Erythroblast (primary cell): ENCODE data around the gene SLC26A3.
A peak's percentile ranks its signal among the peaks of the same experiment; 100 is the strongest.

ENCODE experiments used
- GATA1 ChIP-seq: IDR thresholded peaks from 2 replicates; pipeline ENCODE4 v1.6.1; 2011; ENCODE audit warnings: low read depth, mild to moderate bottlenecking, control low read depth, low read length, moderate library complexity
- POLR2A ChIP-seq: IDR thresholded peaks from 2 replicates; pipeline ENCODE4 v1.6.1; 2011; ENCODE audit warnings: mild to moderate bottlenecking, low read length

DNA sequence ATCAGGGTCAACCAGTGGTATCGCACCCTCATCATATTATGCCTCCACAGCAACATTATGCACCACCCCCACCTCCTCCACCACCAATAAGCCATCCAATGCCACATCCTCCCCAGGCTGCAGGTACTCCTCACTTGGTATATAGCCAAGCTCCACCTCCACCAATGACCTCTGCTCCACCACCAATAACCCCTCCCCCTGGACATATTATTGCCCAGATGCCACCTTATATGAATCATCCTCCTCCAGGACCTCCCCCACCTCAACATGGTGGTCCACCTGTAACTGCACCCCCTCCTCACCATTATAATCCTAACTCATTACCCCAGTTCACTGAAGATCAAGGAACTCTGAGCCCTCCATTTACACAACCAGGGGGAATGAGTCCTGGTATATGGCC lies 44.4 kb downstream of the SLC26A3 start:
- peak; percentile 25 for TF ChIP-seq POLR2A
- TF ChIP-seq GATA1 = no peak
